HG03159 (cell line): Measurements from ENCODE around the gene DOK6.

ENCODE experiments used
- ATAC-seq: cut with Tn5 transposase; IDR thresholded peaks from one replicate; pipeline ENCODE4 v1.9.1; 2021; ENCODE audit warnings: mild to moderate bottlenecking, moderate library complexity; ENCODE audit not compliant: unreplicated experiment

The DOK6 gene

DNA sequence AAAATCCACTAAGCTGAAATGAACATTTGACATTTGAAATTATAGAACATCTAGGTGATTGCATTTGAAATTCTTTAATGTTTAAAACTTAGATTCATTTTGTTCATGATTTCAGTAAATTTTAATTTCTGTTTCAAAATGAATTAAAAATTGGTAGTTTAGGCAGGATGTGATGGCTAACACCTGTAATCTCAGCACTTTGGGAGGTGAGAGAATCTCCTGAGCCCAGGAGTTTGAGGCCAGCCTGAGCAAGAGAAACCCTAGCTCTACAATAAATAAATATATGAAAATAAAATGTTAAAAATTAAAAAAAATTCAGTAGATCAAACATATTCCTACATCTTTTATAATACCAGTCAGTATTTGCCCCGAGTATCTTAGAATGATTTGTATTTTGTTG lies 330.0 kb downstream of the DOK6 start:
- ATAC-seq = no peak

DNA sequence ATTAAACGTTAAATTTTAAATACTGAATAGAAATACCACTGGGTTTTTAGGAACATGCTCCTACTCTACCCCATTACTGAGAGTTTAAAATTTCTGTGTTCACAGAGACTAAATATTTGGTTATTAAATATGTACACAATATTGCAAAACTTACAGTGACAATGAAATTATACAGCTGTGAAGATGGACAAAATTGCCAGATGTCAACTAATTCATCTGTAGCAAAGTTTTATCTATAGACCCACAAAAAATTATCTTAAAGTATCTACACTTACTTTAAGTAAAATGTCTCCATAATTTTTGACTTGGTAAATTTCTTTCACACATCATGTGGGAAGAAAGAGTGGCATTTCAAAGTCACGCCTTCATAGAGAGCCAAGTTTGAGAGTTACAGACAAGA lies 333.8 kb downstream of the DOK6 start:
- ATAC-seq = no peak

DNA sequence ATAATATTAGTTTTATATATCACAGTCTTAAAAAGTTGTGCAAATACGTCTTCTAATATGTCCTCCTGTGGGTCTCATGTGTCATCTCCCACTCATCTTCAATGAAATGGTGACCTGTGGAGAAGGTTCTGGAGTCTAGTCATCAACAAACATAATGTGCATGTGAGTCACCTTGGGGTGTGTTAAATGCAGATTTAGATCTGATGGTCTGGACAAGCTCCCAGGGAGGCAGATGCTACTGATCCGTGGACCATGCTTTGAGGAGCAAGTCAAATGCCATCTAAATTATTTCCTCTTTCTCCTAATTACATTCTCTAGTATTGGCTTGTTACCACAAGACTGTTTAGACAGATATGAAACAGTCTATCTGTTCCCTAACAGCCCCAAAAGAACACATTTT lies 336.0 kb downstream of the DOK6 start:
- no peak for ATAC-seq

DNA sequence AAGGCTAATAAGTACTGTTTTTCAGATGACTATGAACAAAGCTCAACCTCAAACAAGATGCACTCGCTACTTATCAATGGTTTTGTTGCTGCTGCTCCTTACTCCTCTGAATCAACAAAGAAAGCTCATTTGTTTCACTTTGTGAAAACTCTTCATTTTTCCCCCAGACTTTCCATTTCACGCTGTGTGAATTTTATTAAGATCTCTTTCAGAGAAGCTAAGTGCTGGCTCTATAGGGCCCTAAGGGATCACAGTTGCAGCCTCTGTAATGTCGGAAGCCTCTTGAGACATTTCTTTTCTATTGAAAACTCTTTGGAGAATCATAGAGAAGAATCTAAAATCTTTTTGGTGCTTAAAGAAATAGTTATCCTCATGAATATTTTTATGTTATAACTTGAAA lies 337.2 kb downstream of the DOK6 start:
- ATAC-seq = no peak

DNA sequence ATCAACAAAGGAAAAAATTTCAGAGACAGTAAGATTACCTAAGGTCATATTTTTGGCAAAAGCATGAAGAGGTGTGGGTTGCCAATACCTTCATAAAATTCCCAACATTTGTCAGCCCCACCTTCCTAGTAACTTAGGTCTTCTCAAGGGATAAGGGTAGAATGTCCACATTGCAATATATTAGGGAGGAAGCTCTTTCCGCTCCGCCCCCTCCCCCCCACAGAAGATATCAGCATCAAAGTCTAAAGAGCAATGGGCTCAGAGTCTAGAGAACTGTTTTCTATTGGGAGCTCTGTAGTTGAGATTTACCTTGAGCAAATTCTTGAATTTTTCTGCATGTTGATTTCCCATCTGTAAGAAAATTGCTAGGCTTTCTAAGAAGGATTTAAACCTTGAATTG lies 346.7 kb downstream of the DOK6 start:
- no peak for ATAC-seq

DNA sequence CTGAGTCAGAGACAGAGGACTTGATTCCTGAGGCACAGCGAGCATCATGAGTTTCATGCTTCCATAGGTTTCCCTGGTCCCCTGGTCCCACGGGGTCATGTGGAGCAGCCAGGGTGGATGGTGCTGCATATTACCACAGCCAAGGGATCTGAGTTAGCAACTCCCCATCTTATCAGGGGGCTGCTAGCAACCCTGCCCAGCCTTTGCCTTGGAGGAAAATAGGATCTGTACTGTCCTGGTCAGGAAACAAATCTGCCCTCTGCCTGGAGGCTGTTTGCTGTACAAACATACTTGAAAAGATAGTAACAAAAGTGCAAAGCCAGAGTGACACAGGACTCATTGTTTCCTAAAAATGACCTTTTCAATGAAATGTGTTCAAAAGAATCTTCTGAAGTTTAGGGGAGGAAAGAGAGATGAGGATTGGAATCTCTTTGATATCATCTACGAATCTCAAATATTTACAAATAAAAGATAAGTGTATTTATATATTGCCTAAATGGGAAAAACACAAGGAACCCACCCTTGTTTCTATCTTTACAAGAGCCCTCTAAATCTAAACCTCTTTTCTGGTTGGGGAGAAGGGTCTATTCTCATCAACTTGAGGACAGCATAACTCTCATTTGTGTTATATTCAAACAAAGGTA lies 352.2 kb downstream of the DOK6 start:
- ATAC-seq = no peak

DNA sequence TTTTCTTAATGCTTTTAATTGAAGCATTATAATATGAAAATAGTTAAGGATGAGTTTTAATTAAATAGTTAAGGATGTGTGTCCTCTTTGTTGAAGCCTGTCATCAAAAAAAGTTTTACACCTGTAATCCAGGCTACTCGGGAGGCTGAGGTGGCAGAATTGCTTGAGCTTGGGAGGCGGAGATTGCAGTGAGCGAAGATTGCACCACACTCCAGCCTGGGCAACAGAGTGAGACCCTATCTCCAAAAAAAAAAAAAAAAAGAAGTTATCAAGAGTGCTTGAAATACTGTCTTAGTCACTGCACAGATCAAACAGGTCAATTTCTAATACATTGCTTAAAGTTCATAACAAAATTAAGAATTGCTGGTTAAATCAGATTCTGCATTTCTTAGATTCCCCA lies 353.4 kb downstream of the DOK6 start:
- ATAC-seq = no peak

DNA sequence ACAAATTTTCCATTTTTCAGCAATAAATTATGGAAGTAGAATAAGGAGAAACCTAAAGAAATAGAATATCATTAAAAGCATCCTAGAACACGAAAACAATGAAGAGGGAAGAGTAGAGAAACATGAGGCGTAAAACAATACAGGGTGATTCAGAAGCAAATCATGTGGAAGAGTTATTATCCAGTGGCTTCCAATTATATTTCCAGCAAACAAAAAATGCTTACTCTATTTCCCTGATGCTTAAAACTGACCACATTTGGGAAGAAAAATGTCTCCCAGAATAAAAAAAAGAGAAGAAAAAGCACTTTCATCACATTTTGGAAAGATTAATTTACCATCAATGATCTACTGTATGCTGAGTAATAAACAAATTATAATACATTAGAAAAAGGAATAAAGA lies 354.4 kb downstream of the DOK6 start:
- ATAC-seq = no peak

DNA sequence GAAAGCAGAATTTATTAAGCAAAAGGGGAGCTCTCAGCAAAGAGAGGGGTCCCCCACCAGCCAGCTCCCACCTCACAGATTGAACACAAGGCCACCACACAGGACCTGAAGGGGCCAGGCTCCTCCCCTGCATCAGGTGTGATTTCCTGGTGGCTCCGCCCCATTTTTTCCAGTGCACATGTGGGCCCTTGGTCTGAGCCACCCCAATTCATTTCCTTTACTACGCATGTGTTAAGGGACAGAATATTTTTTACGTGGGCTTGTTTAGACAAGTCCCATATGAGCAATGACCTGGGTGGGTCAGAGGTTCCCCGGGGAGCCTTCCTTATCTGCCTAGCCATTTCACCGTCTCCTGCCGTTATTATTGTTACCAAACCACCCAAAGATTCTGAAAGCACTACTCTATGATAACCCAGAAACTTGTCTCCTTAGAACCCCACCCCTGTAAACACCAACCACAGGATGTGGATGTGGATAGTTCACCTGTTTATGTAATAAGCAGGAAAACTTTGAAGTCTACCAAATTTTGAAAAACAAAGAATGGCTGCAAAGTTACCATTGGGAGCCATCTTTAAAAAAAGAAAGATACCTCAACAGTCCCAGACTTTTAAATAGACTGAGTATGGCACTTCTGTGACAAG lies 355.3 kb downstream of the DOK6 start:
- no peak for ATAC-seq

DNA sequence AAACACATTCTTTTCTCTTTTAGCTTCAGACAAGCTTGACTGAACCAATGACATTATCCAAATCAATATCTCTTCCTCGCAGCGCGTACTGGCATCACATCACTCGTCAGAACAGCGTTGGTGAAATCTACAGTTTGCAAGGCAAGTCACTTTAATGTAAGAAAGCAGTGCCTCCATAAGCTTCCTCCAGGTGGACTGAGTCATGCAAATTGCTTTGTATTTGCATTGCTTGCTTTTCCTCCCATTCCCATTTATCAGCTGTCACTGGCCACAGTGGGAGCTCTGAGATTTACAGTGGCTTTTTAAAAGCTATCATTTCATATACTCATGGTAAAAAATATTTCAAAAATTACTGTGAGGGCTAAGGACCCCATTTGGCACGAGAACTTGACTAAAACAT lies 357.0 kb downstream of the DOK6 start:
- ATAC-seq = no peak

DNA sequence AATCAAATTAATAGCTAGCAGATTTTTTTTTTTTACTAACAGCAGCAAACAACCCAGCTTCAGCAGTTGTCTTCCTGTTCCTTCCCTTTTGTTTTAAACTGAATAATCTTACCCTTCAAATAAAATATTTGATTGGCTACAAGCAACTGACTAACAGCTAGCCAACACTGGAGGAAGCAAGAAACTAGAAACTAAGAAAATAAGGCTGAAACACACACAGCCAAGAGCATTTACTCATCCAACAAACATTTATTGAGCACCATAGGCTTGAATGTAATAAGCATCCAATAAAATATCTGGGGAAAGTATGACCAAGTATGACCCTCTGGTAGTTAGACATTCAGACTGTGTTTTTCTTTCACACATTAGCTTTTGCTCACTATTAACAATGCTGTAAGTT lies 357.8 kb downstream of the DOK6 start:
- ATAC-seq = no peak

DNA sequence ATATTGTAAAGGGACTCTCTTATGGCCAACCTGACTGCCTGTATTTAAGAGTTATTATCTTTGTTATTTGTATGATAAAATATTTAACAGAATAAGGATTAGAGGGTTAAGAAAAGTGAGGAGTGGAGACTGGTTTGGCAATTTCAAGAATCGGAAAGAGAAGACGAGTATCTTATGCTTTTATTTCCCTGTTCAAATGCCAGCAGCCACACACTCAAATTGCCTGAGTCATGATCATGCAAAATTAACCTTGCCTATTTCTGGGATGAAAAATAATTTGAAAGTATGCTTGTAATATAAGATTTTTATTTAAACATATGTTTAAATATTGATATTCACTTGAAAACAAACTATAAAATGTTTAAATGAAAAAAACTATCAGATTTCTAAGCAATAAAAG lies 358.4 kb downstream of the DOK6 start:
- no peak for ATAC-seq

DNA sequence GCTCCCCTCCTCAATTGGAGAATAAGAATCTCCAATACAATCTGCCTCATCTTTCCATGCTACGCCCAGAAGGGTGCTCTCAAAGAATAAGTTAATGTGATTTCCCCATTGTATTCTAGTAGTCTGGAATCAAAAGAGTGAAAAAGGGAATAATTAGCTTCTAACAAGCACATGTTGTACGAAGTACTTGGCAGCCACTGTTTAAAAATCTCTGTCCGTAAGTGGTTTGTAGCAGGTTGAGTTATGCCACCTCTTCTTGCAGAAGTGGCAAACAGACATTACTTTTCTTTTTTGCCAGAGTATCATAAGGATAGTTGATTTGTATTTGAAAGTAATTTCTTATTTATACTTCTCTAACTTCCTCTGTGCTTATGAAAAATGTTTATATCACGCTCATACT lies 362.3 kb downstream of the DOK6 start:
- ATAC-seq = no peak

DNA sequence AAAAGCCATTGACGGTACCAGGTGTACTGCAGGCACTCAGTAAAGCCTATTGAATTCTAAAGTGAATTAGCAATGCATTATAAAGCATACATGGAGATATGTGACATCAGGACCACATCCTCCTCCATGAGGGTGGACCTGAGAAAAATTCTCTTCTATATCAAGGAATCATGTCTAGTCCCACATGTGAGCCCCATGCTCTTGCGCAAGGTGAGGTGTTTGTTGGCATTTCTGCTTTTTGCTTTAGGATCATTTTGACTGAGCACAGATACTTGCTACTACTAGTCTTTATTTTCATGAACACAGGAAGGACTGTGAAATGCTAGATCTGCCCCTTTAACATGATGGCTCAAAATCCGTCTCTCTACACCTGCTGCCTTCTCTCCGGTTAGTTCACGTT lies 363.1 kb downstream of the DOK6 start:
- no peak for ATAC-seq

DNA sequence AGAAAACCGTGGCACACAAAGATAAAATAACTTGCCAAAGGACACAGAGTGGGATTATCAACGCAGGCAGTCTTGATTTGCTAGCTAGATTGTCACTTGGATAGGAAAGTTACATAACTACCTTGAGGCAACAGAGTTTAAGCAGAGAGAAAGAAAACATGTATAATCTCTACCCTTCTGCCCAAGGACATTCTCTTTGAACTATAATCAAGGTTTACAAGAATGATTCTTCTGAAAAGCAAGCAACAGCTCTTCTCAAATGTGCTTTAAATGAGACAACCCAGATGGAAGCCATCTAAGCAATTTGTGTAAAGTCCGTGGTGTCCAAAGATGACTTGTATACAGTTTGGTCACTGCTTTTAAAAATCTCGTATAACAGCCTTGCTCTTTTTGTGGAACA lies 369.6 kb downstream of the DOK6 start:
- ATAC-seq = no peak

DNA sequence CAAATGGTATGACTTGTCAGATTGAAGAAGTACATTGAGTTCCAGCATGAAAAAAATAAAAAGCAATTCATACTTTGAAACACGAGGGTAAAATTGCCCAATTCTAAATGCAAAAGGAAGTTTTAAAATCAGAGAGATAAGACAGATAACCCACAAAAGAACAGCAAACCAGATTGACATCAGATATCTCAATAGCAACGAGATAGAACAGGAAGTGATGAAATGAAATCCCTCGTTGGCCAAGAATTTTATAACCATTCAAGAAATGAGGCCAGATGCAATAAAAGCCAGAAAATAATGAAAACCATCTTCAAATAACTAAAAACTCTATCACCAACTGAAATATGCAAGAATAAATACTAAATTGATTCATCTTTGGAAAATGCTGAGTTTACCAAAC lies 374.1 kb downstream of the DOK6 start:
- ATAC-seq = no peak

DNA sequence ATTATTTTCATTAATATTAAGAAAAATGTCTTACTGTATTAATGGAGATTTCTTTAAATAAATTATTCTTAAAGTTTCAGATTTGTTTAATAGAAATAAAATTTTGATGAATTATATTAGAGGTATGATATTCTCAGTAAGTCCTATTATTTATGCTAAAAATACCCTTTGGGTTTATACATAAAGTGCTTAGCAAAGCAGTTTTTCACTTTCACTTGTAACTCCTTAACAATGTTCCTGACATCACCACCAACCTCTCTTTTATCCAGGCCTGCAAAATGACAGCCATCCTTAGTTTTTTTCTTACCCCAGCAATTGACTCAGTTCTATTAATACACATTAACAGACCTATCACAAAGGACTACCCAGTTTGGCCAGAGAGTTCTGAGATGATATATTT lies 376.6 kb downstream of the DOK6 start:
- ATAC-seq = no peak

DNA sequence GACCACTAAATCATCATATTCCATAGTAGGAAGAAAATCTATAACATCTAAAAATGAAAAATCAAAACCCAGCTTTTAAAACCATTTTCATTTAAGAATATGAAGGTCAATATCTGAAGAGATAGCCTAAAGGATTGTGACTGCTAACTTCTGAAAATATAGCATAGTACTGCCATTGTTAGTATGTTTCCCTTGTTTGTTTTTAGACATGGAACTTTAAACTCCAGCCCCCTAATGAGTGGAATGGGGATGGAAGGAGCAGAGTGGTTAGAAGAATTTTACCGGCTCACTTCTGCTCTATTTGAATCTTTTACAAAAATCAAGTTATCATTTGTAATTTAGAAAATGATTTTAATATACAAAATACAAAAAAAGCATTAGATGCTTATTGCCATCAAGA lies 378.0 kb downstream of the DOK6 start:
- ATAC-seq = no peak

DNA sequence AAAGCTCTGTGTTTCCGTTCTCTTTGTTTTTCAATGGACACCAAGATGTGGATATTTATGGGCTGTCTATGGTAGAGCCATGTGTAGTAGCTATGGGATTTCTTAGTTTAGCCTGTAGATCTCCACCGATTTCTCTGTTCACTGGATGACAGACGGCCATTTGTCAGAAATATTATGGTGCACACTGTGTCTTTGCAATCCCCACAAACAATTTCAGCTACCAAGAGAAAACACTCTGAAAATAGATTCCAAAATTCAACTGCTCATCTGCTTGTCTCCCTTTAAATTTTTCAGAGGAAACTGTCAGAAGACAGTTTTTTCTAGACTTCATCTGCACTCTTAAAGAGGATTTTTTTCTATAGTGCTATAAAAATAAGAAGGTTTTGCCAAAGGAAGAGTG lies 380.2 kb downstream of the DOK6 start:
- ATAC-seq = no peak

DNA sequence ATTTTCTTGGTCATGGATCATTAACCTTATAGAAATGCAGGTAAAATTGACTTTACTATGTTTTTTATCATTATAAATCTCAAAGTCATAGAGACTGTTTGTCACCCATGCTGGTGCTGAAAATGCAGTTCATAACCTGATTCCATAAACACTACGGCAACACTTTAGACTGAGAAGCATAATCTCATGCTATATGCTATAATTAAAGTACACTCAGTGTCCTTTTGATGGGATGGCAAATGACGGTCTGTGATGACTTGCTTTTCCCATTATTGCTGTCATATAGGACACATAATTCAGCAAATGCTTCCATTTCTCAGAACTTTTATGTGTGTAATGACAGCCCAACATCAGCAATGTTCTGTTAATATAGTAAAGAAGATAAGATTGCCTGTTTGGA lies 384.1 kb downstream of the DOK6 start:
- ATAC-seq = no peak

DNA sequence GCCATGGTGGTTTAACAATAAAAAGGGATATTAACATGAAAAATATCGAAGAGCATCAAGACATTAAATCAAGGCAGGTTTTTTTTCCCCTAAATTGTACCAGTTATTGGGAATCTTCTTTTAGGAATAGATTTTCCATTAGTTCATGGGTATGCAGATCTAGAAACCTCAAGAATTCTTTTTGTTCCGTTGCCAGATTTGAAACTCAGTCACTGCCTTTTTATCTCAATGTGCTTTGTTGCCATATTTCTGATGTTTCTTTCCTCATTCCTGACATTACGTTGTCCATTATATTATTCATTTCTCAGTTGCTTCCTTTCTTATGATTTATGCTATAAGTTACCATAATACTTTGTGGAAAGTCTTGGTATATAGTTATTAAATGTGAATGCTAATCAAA lies 384.8 kb downstream of the DOK6 start:
- no peak for ATAC-seq

DNA sequence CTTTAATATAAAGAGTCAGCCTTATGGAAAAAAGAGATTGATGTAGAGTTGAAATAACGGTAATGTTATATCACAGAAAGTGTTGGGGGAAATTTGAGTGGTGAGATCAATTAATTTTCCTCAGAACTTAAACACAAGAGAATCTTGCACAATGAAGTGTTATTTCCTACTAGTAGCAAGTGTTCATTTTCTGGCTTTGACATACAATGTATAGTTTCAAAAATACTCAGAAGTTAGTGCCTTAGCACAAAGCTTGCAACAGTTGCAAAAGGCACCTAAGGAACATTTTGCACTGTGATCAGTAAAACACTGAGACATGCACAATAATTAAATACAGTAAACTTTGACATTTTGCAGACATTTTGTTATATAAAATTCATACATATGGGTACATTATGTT lies 385.7 kb downstream of the DOK6 start:
- no peak for ATAC-seq

DNA sequence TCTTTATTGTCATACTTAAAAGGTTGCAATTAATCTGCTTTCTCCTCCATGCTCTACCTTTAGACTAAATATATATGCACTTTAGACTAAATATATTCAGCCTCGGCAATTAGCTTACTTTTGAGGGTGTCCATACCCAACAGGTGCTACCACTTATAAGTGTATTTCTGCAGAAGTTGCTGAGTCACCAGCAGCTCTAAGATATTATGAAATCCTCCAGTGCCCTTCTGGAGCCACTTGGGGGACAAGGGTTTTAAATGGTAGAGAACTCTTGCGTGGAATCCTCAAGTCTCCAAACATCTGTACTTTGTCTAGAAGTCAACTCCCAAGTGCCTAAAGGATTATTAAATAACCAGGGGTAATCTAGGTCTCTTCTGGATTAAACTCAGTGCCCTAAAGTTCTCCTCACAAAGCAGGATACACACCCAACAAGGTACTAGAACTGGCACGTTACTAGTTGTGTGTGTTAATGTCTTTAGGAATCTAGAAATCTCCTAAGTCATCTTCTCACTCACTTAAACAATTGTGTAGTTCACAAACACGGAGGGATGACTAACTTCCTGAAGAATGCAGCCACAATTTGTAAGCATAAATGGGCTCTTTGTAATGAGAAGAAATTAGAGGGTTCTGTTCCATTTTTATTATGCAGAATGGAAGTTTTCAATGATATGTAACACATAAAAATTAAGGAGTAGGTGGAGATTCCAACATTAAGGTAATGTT lies 387.3 kb downstream of the DOK6 start:
- no peak for ATAC-seq
